NCI-H1417 (cell line): ENCODE data around the gene MEF2C.
A peak's percentile ranks its signal among the peaks of the same experiment; 100 is the strongest.

Experiments used
- DNase-seq, 3 experiments: peaks; one replicate each; lab custom pipeline; 2025; lab: John Stamatoyannopoulos, UW

Gene MEF2C

DNA sequence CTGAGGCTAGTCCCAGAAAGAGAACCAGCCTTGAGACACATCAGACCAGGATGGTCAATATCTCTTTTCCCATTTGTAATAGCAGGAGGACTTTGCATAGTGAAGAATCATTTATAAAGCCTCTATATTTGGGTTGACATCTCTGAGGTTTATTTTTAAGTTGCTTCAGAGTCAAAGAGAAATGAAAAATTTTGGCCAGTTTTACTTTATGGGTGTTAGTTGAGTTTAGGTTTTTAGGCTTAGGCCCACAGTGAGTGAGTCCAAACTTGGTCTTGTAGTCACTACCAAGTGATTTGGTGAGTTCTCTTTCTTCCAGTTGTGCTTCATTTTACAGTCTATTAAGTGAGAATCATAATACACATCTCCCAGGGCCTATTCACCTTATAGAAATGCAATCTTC is 5.3 kb upstream of the MEF2C start:
- no peak for DNase-seq

DNA sequence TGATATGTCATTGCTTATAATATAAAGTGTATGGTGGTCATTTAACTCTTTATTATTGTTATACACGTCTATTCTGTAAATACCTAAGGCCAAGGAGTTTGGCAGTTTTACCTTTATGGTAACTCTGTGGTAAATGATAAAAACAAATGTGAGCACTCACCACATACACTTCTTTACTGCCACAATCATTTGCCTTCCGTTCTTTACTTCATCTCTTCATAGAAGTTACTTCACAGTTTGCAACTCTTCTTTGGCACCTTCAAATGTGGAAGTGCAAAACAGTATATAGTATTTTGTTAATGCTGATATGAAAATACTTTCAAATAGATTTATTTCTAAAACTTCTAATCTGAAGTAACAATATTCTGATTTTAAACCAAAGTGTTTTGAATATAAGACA is 4.4 kb upstream of the MEF2C start:
- no peak for DNase-seq

DNA sequence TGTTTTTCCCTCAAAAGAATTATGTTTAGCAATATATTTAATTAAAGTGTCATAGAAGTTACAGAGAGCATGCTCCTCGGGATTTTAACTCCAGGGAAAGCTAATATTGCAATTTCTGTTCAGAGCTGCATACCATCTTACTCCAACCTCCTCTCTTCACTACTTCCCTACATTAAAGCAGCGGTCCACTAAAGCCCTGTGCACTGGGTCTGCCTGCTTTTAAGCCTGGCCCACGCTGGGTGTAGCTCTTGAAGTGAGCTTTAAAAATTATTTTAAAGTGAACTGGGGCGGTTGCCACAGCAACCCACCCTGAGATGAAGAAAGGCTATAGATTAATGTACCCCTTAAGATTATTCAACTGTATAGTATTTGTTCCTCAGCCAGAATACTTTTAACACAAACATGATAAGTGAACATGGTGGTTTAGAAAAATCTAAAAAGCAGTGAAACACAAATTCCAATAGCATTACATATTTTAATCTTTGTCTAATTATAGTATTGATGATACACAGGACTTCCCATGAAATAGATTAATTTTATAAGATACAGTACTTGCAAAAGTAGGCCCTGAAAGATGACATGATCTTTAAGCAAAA is 3.9 kb upstream of the MEF2C start:
- no peak for DNase-seq

DNA sequence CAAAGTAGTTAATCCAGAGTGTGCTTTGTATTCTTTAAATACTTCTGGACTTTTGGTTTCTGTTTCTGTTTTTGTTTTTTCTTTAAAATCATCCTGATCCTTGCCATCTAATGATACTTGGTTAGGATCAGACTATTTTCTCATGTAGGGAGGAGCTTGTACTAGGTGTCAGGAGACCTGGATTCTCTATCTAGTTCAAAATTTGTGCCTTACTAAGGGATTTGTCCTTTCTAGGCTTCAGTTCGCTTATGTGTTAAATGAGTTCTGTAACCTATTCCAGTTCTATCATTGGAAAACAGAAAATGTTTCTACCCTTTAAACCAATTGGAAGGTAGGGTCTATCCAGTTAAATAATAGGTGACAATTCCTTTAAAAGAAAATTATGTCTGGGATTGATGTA is 3.3 kb upstream of the MEF2C start:
- no peak for DNase-seq

DNA sequence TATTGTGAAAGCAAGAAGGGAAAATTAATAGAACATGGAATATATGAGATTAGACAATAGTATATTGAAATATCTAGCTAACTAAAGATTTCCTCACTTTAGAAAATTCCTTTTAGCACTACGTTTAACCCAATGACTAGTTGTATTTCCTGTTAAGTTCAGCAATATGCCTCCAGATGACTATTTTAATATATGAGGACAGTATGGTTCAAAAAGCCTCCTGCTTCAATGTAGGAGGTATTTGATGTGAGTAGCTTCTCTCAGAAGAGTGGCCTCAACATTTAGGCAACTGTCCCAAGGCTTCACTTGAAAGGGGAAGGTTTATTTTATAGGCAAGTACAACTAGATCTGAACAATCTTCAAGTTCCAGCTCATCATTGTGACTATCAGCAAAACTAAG is 2.0 kb upstream of the MEF2C start:
- DNase-seq = no peak

DNA sequence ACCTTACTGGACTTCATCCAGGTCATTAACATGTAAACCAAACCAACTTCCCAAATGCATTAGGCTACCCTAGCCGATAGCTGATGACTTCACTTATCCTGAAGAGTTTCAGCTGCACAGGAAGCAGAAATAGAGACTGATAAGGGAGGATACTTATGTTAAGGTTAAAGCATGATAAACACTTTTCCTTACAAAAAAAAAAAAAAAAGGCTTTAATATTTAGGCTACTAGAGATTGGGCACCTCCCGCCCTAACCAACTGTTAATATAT is 1.6 kb upstream of the MEF2C start:
- no peak for DNase-seq

DNA sequence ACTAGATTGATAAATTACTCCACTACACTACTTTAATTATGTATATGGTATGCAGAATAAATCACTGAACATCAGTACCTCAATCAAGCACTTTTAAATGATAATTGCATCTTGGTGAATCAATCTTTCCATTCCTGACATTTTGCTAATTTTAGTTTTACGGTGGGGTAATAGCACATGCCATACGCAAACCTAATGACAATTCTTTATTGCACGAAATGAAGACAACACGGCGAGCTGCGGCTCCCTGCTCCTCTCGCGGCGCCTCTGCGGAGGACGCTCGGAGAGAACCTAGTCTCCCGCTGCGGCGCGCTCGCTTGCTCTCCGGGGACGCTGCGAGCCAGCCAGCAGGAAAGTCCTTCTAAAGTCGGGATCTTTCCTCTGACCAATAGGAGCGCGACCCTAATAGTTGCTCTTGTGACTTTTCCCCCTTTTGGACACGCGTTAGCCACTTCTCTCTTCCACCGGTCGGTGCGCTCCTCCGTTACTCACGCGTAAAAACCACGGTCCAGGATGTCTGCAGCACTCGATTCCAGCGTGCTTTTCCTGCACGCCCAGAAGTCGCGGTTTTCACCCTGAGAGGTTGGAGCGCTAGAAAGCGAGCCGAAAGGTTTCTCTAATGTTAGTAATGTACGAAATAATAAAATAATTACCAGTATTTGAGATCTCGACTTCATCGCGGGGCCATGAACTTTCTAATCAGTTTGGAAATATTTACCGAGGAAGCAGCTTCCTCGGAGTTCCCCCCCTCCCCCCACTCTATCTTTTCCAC is 1.0 kb upstream of the MEF2C start:
- DNase-seq = peak; percentile 51 to 75 (median 56)

DNA sequence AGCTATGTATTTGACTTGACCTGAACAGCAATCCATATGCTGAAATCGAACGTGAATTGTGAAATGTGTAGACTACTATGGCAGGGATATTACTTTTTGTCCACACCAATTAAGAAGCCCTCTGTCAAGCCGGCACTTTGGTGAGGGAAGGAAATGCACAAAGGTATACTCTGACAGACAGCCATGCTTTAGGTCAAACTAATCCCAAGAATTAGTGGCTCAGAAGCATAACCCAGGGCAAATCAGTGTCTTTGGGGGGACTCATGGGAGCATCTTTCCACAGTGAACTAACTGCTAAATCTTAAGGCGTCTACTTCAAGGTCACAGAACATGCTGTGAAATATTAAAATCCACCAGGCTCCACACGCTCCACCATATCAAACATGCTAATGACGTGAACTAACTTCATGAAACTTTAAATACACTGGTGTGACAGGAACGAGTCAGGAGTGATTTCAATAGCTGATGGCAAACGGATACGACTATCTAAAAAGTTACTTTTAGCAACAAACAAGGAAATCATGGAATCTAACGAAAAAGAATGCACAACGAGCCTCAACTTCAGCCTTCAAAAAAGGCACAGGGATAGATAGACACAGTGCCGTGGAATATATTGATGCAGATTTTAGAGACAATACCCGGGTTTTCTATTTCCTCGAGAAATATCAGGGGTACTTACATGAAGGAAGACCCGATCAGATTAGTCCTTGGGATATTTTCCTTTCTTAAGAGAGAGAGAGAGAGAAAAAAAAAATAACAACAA is 527 bp downstream of the MEF2C start:
- peak in 2 of 3 experiments; percentile 21 to 25 for DNase-seq

DNA sequence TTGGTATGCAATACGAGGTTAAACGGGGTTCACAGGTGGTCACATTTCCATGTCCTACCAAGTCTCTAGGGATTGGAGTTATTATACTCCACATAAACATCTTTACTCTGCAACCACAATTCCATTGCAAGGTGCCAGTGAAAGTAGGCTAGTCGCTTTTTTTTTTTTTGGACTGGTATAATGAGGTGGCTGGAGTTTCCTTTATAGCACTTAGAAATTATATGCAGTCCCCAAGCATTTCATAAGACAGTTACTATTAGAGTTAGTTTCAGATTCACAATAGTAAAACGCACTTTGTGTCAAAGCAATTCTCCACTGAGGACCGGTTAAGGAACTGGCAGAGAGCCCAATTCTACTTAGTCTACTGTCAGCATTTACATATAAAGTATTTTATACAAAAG is 1.4 kb downstream of the MEF2C start:
- no peak for DNase-seq

DNA sequence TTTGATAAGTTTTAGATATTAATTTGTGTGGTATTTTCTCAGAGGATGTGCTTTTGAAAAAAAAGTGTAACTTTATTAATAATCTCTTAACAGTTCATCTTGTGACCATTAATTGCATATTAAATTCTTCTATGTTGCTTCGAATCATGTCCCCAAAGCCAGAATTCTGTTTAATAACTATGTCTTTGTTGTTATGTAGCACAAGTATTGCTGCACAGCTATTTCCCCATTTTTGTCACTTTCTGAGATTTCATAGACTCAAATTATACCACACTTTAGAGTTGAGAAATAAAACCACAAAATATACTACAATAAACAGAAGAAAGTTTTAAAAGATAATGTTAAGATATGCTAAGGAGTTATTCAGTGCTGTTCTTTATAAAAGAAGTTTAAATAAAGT is 2.8 kb downstream of the MEF2C start:
- DNase-seq = no peak

DNA sequence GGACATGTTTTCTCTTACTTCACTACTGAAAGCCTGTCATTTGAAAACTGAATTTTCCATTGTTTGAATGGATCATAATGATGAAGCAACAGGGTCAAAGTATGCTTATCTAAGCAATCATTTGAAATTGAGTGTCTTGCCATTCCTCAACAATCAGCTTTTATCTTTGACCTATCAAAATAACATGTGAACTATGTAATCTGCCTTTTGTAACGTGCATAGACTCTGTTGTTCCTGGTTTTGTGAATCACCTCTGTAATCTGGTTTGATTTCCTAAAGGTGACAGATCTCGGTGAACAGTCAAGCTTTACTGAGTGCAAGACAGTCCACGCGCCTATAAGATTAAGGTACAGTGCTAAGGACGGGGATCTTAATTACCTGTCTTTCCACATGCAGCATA is 3.3 kb downstream of the MEF2C start:
- no peak for DNase-seq

DNA sequence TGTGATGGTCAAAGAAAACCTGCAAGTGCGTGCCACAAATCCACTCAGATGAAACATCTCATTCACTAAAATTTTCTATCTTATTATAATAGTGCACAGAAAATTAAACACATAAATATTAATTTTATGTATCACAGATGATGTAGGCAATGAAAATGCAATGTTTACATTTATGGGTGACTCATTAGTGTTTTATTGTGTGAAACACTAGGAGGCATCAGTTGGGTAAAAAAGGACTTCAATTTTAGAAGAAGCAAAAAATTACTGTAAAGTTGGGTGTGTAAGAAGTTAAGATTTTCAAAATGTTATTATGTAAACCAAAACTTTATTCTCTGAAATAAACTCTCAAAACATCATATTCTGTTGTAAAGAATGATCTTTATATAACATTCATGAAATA is 4.0 kb downstream of the MEF2C start:
- peak in 1 of 3 experiments; percentile 1 for DNase-seq

DNA sequence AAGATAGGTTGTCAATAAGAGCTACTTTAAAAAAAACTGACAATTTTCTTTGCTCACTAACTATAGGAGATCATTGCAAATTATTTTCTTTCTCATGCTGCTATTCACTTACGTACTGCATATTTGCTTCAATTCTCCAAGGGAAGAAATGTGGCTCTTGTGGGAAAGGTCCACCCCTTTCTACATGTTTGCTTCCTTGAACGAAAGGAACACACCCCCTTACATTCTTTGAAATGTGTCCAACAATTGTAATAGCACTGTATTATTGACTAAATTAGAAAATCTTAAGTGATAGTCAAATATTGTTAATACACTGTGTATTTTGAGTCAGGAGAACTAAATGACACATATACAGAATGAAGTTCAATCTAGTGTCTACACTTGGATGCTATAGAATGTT is 5.2 kb downstream of the MEF2C start:
- DNase-seq = no peak

DNA sequence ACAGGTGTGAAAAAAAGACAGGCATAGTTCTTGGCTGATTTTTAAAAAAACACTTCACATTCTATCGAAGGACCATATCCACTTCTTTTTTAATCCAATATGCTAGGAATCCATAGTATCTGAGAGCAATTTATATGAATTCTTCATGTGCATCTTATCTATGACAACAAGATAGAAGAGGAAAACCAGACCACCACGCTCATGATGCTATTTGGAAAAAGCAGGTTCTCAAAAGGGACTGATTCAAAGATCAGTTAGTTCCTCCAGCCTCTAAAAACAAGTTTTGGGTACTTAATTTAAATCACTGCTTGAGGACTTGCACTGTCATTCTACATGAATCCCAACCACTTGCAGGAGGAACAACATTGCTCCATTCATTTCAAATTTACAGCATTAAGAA is 6.3 kb downstream of the MEF2C start:
- DNase-seq = no peak

DNA sequence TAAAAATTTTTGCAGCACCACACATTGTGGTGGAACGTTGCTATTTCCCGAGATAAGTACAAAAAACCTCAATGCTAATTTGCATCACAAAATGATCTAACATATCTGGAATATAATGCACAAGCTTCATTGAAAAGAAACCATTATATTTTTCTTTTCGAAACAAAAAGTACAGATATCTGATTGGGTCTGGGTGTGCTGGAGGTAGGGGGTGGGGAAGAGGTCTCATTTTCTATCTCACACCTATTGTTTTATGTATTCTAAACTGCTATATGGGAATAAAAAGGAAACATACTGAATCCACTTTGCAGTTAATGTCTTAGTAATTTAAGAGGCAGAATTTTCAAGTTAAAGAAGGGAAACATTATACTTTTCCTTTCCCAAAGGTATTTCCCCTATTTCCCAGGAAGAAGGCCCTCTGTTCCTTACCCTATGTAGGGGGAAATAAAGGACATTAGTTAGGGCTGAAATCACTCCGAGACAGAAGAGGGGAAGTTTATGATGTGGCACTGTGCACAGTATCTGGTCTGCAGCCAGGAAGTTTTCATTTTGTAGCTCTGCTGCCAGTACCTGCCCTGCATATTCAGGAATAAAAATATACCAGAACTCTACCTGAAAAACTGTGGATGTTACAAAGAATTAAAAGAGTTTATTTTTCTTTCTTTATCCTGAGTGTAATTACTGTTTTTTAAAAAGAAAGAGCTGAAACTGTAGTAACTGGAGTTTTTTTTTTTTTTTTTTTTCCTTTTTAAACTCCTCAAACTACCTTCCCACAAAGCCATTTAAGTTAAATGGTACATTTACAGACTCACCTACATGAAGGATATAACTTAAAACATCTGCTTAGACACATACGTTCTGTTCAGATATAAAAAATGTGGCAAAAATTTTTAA is 7.4 kb downstream of the MEF2C start:
- no peak for DNase-seq

DNA sequence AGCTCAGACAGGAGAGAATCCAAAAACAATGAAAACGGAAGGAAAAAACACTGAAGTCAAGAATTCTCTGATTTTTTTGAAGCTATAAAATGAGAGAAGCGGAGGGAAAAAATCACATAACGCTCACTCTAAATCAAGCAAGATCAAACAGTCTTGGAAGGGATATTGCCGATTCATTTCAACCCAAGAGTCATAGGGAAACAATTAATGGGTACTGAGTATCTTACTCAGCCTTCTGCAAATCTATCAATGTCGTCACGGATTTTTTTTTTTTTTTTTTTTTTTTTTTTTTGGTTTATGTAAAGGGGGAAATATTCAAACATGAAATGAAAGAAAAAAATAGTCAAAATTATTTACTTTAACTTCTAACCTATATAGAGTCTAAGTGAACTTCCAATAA is 9.5 kb downstream of the MEF2C start:
- no peak for DNase-seq

DNA sequence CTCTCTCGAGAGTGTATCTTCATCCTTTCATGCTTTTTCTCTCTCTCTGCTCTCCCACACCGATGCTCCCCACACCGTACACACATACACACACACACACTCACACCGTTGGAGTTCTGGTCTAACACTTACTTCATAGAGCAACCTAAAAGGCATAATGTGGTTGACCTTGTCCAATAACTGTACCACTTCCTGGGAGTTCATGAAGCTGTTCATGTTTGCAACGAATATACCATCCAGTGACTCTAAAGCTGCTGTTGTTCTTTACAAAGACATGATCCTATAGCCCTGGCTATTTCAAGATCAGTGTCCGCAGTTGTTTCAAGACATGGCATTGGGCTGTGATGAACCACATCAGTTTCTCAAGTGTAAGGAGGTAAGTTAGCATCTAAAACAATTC is 10.0 kb downstream of the MEF2C start:
- no peak for DNase-seq

DNA sequence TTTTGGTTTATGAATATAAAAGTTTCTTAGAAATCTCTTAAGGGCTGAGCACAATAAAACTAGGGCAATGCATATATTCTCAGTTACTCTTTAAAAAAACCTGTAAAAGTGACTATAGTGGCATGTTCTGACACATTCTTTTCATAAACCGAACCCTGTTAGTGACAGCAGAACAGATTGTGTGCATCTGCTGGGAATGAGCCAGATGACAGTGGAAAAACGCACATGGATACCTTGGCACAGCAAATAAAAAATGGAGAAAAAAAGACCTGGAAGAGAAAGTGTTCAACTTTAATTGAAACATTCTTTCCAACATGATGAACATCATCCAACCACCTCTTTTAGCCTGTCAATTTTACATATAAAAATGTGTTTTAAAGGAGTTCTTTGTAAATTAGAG is 12.7 kb downstream of the MEF2C start:
- DNase-seq = no peak

DNA sequence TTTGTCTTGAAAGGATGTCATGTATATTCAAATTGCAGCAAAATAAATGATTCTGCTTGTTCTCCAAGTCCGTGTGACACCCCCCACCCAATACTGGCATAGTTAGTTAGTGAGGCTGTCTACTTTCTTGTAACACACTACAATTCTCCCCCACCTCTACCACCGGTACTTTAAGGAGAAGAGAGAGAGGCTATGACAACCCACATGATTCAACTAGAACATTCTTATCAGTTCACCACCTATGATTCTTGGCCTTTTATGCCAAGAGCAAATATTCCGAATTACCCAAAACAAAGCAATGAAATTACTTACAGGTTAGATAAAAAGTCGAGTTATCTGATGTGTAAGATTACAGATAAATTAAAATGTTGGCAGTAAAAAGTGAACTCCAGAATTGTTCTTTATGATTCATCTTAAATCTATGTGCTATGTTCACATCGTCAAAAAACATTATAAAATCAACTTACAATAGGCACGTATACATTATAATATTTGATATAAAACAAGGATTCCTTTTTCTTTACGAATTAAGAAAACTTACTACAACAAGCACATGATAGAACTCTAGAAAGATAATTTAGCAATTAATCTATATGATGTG is 14.4 kb downstream of the MEF2C start:
- DNase-seq = no peak

DNA sequence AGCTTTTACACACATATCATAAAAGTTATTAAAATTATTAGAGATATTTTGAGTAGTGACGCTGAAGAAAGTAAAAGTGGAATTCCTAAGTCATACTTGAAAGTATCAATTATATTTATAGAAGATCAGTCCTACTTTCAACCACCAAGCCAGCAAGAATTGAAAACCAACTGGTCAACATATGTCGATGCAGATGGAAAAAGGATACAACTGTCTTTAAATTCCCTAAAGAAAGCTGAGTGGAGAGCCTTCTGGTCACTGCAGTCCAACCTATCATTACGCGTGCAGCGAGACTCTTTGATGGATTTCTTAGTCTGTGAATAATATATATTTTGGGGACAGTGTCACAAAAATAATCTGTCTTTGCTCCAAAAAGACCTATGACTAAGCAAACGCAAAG is 15.3 kb downstream of the MEF2C start:
- DNase-seq = no peak

DNA sequence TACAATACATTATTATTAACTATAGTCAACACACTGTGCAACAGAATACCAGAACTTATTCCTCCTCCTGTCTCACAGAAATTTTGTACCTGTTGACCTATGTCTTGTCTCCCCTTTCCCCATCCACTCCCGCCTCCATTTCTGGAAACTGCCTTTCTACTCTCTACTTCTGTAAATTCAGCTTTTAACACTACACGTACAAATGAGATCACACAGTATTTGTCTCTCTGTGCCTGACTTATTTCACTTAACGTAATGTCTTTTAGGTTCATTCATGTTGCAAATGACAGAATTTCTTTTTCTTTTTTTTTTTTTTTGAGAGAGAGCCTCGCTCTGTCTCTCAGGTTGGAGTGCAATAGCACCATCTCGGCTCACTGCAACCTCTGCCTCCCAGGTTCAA is 19.5 kb downstream of the MEF2C start:
- DNase-seq = no peak

DNA sequence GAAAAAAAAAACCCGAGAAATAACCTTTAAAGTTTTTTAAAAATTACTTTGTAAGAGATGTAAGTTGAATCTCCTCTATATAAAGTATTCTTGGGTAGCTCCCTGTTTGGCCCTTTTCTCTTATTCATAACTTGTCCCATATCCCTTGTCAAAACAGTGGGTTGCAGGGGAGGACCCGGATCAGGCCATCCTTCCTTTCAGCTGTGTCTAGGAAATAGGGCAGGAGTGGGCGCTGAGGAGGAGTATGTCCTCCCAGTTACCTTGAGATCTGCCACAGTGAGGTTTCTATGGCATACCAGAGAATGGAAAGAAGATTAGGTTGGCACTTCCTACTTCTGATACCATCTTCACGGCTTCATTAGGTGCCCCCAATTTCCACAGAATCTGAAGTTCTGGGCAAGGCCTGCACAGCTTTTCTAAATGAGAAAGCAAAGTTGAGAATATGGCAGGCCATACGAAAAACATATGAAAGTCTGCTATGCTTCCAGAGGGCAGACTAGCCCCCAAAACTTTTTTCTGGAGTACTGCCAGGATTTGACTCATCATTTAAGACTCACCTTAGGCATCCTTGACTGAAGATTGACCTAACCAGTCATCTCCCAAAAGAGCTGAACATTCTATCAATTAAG is 20.3 kb downstream of the MEF2C start:
- no peak for DNase-seq
